GM21390 (cell line): ENCODE measurements around the gene GJD4.
A peak's percentile ranks its signal among the peaks of the same experiment; 100 is the strongest.

Experiments
- ATAC-seq: cut with Tn5 transposase; IDR thresholded peaks from one replicate; pipeline ENCODE4 v1.9.1; 2021; ENCODE audit not compliant: unreplicated experiment

GJD4 gene

DNA sequence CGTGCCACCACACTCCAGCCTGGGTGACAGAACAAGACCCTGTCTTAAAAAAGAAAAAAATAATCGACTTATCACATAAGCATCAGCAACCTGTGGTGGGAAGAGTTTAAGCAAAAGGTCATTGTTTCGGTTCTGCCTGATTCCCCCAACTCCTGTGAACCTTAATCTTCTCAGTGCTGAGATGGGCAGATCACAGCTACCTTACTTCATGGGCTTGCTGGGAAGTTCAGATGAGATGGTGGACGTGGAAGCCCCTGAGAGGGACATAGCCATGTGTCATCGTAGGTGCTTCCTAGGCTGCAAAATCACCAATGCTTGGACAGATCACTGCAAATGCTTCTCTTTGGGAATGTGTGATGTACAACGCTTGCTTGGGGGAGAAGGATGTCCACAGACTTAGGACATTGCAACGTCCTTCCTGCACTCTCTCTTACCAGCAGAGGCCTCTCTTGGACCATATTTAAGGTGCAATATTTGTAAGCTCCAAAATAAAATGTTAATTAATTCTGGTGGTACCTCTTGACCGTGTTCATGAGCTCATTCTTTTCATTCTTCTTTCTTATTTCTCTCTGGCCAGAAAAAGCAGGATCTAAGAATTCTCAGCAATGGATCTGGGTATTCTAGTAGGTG lies 8.6 kb downstream of the GJD4 start:
- no peak for ATAC-seq

DNA sequence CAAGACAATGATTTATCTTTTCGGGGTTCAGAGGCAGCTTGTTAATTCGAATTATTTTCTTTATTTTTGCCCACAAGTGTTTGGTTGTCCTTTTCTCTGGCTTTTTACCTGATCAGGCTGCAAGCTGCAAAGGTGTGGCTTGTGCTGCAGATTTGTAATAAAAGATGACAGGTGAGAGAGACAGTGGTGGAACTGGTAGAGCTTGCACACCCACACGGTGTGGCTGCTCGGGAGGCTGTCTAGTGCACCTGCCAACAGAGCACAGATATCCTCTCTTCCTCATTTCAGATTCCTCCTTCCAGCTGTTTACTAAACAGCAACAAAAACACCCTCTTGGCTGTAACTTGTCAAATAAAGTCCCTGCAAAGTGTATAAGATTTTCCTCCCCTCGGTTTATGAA lies 9.2 kb downstream of the GJD4 start:
- no peak for ATAC-seq

DNA sequence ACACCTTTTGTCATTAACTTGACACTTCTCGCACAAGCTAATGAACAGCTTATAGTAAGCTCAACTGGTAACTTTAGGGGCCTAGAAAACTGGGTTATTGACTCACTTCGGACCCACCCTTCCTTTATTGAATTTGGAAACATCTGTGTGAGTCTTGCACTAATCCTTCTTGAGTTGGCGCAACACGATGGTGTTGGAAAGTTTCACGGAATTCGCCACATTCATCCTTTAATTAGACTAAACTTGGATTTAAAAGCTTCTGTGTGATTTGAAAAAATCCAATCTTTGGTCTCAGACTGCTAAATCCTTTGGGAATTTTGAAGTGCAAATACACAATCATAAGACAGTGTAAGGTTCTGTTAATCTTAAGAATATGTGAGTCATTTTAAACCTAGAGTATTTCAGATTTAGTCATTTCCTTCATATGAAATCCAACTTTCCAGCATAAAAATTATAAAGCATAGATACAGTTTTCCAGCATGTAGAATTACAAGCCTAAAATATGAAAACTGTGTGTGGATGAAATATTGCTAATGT lies 21.9 kb downstream of the GJD4 start:
- no peak for ATAC-seq

DNA sequence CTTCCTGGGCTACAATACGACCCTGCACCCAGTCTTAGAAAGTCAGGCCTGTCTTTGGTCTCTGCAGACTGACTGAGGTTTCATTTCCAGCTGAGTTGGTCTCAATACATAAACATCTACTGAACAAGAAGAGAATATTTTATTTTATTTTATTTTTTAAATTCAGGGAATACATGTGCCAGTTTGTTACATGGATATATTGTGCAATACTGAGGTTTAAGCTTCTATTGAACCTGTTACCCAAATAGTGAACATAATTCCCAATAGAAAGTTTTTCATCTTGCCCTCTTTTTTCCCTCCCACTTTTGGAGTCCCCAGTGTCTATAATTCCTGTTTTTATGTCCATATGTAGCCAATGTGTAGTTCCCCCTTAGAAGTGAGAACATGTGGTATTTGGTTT lies 26.3 kb downstream of the GJD4 start:
- ATAC-seq, result no peak

DNA sequence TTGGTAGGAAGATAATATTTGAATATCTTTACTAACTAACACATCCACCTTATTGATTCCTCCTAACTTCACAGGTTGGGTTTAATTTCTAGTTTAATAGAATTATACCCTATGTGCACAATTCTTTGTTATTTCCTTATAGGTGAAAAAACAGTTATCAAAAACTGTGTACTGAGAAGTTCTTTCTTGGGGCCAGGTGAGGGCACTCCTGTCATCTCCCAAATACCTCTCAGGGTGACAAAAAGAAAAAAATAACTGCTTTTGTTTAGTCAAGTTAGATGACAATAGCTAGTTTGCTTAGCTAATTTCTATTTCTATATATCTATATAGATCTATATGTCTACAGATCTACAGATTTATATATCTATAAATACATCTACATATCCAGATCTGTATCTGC lies 26.9 kb downstream of the GJD4 start:
- ATAC-seq, result no peak

DNA sequence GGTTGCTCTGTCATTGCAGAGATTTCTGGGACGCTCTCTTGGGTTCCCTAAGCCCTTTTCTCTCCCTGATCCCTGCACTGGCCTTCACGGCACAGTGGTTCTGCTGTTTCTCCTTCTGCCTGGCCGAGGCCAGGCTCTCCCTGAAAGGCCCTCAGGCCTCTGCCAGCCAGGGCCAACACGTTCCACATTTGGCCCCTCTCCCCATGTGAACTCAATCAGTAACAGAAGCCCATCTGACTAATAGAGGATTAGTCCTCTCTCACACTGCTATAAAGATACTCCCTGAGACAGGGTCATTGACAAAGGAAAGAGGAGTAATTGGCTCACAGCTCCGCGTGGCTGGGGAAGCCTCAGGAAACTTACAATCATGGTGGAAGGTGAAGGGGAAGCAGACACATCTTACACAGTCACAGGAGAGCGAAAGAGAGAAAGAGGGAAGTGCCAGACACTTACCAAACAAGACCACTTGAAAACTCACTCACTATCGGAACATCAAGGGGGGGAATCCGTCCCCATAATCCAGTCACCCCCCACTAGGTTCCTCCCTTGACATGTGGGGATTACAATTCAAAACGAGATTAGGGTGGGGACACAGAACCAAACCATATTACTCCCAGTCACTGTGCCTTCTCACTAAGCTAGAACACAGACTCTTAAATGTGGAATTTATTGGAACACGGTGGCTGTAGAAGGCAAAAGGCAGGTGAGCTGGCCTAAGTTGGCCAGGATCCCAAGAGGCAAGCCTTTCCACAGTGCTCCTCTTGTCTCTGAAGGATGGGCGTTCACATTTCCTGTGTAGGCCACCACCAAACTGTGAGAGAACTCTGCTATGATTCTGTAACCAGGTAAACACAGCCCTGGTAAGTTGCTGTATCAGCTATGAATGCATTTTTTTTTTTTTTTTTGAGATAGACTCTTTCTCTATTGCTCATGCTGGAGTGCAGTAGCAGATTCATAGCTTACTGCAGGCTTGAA lies 28.2 kb downstream of the GJD4 start:
- no peak for ATAC-seq

DNA sequence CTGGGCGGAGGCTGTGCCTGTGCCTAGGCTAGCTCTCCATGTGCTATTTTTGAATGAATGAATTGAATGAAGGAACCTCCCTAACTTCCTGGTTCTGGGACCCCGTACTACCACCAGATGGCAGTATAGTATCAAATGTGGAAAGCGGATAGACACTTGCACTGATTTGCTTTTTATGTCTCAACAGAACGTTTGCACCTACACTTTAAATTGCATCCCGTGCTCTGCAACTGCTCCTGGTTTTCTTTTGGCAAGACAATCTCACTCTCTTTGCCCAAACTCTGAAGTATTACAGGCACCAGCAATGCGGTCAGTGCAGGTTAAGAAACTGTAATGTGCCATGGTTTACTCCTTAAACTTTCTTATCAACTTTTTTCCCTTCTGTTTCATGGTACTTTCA lies 30.4 kb downstream of the GJD4 start:
- peak; percentile 81 for ATAC-seq

DNA sequence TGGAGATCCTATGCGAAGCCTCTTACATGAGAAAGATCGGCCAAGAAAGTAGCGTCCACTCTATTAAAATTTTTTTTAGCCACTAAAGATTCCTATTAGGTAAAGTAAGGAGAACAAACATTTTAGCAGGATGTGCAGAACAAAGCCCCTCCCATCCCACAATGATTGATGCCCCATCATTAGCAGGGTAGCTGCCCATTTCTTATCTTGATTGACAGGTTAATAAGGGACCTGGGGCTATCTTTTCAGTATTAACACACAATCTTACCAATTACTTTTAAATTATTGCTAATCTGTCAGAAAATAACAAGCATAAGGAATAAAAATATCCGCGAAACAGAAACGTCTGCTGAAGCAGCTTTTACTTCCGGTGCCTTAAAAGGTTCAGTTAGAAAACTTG lies 31.8 kb downstream of the GJD4 start:
- ATAC-seq, result no peak

DNA sequence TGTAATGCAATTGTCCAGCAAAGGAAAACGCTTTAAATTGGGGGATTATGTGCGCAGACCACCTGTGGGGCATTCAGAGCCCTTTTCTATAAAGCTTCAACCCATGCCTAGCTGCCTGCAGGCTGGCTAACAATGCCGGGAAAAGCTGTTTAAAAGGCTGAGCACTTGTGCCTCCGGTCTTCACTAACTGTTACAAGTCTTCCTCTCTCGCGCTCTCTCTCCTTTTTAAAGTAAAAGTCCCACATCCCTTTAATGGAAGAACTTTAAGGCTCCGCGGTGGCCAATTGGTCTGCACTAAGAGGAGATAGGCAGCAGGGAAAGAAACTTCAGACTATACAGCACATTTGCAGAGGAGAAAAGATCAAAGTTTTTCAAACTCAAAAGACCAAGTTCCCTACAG lies 32.3 kb downstream of the GJD4 start:
- ATAC-seq, result no peak

DNA sequence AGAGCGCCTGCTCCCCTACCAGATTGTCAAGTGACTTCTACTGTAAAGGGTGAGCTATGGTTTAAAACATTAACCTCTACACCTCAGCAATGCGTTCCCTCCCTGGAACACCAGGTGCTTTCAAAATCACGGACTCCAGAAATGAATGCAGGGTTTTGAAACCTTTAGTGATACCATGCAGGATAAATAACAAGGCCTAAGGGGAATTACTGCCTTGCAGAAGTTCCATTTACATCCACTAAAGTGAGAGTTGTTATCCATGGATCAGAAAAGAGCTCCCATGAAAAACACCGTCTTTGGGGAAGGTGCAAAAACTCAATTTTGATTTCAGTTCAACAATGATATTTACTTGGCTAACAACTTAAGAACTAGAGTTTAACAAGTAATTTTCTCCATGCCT lies 33.0 kb downstream of the GJD4 start:
- ATAC-seq, result no peak

DNA sequence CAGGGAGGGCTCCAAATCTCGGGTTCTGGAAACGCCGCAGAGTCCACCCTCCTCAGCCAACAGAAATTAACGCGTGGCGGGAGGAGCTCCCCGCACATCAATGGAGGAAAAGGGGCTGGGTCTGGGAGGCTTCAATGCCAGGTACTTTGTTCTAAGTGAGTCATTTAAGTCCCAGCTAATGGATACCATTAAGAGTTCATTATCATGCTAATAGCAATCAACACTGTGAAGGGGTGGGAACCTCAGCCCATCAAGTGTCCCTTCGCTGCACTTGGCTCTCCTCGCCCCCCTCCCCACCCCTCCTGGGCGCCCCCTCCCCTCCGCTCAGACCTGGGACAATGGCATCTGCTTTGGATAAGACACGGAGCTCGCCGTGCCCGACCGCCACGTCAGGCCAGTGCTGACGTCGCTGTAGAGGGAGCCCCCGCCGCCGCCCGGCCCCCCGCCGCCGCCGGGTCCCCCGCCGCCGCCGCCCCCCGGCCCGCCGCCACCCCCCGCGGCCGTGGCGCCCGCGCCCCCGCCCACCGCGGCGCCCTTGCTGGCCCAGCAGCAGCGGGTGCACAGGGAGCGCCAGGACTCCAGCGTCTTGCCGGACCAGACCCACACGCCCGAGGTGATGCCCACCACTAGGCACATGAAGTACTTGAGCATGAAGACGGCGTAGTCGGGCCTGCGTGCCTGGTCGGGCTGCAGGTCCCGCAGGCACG lies 34.0 kb downstream of the GJD4 start:
- no peak for ATAC-seq

DNA sequence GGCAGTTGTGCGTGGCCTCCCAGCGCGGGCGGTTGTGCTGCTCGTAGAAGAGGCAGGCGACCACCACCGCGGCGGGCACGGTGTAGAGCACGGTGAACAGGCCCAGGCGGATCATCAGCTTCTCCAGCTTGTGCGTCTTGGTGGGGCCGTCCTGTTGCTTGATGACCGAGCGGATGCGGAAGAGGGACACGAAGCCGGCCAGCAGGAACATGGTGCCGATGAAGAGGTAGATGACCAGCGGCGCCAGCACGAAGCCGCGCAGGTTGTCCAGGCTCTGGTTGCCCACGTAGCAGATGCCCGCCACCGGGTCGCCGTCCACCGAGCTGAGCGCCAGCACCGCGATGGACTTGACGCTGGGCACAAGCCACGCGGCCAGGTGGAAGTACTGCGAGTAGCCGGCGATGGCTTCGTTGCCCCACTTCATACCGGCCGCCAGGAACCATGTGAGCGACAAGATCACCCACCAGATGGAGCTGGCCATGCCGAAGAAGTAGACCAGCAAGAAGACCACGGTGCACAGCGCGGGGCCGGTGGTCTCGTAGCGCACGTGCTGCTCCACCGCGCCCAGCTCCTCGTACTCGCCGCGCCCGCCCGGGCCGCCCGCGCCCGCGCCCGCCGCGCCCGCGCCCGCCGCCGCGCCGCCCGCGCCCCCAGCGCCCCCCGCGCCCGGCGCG lies 34.7 kb downstream of the GJD4 start:
- ATAC-seq, result no peak

DNA sequence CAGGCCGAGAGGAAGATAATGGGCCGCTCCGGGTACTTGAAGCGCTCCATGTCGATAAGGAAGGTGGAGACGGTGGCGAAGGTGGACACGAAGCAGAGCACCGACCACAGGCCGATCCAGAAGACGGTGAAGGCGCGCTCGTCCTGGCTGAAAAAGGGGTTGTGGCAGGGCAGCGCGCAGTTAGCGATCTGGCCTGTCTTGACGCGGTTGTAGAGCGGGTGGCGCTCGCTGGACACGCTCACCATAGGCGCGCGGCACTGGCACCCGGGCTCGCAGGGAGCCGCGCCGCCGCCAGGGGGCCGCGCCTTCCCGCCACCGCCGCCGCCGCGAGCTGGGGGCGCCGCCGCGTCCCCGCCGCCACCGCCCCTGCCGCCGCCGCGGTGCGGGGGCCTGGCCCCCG lies 35.3 kb downstream of the GJD4 start:
- ATAC-seq, result peak; percentile 20

DNA sequence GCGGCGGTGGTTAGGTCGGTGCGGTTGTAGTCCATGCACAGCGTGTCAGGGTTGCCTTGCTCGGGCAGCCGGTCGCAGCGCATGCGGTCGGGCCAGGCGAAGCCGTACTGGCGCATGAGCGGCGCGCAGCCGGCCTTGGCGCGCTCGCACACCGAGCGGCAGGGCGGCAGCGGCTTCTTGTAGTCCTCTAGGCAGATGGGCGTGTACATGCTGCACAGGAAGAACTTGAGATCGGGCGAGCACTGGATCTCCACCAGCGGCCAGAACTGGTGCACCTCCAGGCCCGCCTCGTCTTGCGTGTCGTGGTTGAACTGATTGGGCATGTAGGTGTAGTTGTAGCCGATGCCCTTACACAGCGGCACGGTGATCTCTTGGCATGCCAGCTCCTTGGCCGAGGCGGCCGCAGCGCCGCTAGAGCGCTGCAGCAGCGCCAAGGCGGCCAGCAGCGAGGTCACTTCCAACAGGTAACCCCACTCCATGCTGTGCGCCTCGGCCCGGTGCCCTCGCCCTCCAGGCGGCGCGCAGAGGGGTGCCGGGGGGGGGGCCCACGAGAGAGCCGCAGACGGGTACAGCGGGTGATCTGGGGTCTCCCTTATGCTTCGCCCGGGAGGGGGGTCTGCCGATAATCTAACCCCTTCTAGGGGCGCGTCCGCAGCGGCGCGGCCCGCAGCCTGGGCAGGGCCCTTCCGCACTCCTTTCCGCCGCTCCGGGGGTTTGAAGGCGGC lies 36.0 kb downstream of the GJD4 start:
- peak; percentile 30 for ATAC-seq

DNA sequence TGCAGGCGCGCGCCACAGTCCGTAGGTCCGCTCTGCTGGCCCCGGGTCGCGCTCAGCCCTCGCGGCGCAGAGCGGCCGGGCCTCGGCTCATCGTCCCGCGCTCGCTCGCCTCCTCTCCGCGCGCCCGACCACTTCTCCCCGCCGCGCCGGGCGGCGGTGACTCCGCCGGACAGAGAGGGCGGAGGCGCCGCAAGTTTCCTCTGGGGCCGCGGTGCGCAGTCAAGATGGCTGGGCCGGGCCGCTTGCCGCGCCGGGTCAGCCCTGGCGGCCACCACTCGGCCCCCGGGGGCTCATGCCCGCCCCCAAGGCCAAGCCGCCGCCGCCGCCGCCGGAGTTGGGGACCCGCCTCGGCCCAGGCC lies 36.5 kb downstream of the GJD4 start:
- peak; percentile 30 for ATAC-seq

DNA sequence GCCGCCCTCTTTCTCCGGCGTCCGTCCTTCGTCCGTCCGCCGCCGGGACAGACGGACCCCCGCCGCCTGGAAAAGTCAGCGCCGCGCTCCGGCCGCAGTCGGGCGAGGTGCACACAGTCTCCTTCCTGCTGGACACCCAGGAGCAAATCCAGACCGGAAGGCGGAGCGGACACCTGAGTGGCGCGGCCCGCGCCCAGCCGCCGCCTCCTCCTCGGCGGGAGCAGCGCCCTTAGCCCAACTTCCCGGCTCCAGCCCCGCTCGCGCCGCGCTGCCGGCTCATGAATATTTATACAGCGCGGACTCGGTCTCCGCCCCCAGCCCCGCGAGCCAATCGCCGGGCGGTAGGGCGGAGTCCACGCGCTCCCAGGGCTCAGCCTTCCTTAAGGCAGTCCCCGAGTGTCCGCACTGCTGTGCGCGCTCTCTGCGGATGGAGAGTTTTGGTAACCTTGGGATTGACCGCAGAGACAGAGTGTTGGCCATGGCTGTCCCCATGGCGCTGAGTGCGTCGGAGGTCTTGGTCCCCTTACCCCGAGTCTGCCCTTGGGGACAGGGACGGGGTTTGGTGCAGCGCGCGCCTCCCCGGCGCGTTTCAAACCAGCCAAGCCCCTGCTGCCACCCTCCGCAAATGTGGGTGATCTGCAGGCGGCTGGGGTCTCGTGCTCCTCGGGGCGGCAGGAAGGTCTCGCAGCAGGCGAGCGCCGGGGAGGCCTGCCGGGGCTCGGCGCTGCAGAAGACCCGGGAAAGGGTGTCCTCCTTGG lies 37.1 kb downstream of the GJD4 start, which contains the start of gene FZD8:
FZD8 (minus strand) TSS at position 262 of the 758 bp plus-strand sequence. CDS start 867 bp downstream, outside the sequence.
- ATAC-seq, result peak; percentile 92

DNA sequence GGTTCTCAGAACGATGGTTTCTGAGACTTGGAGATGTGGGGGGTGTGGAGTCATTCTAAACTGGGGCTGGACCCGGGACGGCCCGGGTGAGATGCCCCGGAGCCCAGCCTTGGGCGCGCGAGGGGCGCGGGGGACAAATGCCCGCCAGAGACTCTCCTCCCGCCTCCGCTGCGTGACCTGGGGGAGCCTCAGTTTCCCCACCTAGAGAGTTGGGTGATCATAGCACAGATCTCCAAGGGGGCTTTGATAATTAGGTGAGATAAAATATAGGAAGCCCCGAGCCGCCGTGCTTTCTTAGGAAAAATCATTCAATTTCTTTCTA lies 37.6 kb downstream of the GJD4 start:
- no peak for ATAC-seq

DNA sequence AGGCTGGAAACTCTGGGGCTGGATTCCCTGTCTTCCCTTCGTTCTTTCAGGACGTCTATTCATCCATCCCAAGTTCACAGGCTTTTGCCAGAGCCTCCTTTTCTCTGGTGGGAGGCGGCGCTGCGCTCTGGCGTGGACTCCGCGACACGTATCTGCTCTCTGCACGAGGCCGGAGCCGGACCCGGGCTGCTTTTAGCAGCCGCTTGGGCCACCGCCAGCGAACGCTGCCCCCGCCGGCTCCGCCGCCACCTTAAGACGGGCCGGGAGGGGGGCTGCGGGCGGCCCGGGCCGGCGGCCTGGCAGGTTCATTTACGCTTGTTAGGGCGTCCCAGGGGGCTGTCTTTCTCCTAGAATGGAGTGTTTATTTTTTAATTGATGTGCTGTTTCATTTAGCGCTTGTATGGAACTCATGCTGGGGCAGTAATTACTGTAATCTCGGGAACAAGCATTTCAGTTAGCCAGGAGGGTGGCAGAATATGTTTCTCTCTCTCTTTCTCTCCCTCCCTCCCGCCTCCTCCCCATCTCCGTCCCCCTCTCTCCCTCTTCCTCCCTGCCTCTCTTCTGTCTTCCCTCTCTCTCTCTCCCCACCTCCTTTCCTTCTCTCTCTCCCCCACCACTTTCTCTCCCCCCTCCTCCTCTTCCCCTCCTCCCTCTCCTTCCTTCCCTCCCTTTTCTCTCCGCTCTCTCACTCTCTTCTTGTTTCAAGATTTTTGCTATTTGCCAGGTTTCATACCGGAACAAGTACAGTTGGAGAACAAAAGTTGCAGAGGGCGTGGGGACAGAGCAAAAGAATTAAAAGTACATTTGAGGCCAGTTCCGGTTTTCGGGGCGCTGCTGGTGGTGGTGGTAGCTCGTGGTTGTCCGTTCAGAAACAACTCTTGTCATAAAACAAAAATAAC lies 38.3 kb downstream of the GJD4 start:
- no peak for ATAC-seq
